HEK293 (cell line): Measurements from ENCODE around the gene GSPT1.
"Not testable (repeated sequence)": the region's sequence is repeated elsewhere in the genome, so short reads cannot be mapped to it uniquely, and the experiment has no call there.

ENCODE experiments used
- CTCF ChIA-PET: fragments of 350-600 bp; formaldehyde crosslinking; extraction: SDS; loops from one replicate; lab custom pipeline; 2021; ENCODE audit warnings: antibody characterized with exemption; lab: Yijun Ruan, JAX
- POLR2A ChIA-PET: fragments of 300-600 bp; formaldehyde crosslinking; extraction: SDS; loops from one replicate; lab custom pipeline; 2020; ENCODE audit warnings: antibody characterized with exemption, inconsistent platforms; lab: Yijun Ruan, JAX
- H3K27ac ChIP-seq: fragments of 200-500 bp; sonication (Bioruptor generic); 2 replicates; pipeline ENCODE4 v1.5.1; 2014; ENCODE audit warnings: low read depth, low read length, control low read depth, inconsistent platforms; ENCODE audit errors: extremely low read depth
- H3K36me3 ChIP-seq, 2 experiments: fragments of 200-500 bp in 1 of 2; sonication (Bioruptor generic) in 1 of 2; 1 replicate in 1 of 2; 2 replicates in 1 of 2; pipeline ENCODE4 v1.5.1; 2014 to 2017; ENCODE audit warnings: inconsistent platforms in 2 of 2, low read length in 2 of 2; ENCODE audit not compliant: control insufficient read depth in 2 of 2, insufficient read depth in 1 of 2
- H3K4me1 ChIP-seq: fragments of 200-500 bp; sonication (Bioruptor generic); 2 replicates; pipeline ENCODE4 v1.5.1; 2014; ENCODE audit warnings: mild to moderate bottlenecking, low read length, inconsistent platforms; ENCODE audit not compliant: control insufficient read depth, insufficient read depth
- H3K4me3 ChIP-seq: 2 replicates; pipeline ENCODE4 v1.5.1; 2011; ENCODE audit warnings: low read depth, mild to moderate bottlenecking, control low read depth, low read length, moderate library complexity
- H3K9me3 ChIP-seq: fragments of 200-500 bp; sonication (Bioruptor generic); 2 replicates; pipeline ENCODE4 v1.5.1; 2014; ENCODE audit warnings: low read depth, low read length, inconsistent platforms; ENCODE audit not compliant: control insufficient read depth, insufficient read depth
- EGR2 ChIP-seq: fragments of 450-650 bp; formaldehyde crosslinking; IDR thresholded peaks from 2 replicates; pipeline ENCODE4 v1.5.1; 2016; ENCODE audit warnings: low read depth, missing biosample characterization, missing genetic modification characterization
- SP3 ChIP-seq: fragments of 450-650 bp; formaldehyde crosslinking; IDR thresholded peaks from 2 replicates; pipeline ENCODE4 v1.5.1; 2016; ENCODE audit warnings: missing biosample characterization, missing genetic modification characterization
- ZBTB1 ChIP-seq: fragments of 450-650 bp; formaldehyde crosslinking; IDR thresholded peaks from 2 replicates; pipeline ENCODE4 v1.5.1; 2016; ENCODE audit warnings: missing biosample characterization, missing genetic modification characterization
- ZBTB20 ChIP-seq: fragments of 450-650 bp; formaldehyde crosslinking; IDR thresholded peaks from 2 replicates; pipeline ENCODE4 v1.5.1; 2016; ENCODE audit warnings: missing biosample characterization, missing genetic modification characterization
- ZFHX2 ChIP-seq: fragments of 450-650 bp; formaldehyde crosslinking; conservative IDR thresholded peaks from 2 replicates; pipeline ENCODE4 v1.5.1; 2016; ENCODE audit warnings: missing biosample characterization, missing genetic modification characterization
- ZNF449 ChIP-seq: fragments of 450-650 bp; formaldehyde crosslinking; IDR thresholded peaks from 2 replicates; pipeline ENCODE4 v1.5.1; 2017; ENCODE audit warnings: missing biosample characterization, mild to moderate bottlenecking, missing genetic modification characterization, moderate library complexity
- ZNF629 ChIP-seq: fragments of 450-650 bp; formaldehyde crosslinking; IDR thresholded peaks from 2 replicates; pipeline ENCODE4 v1.5.1; 2017; ENCODE audit warnings: missing biosample characterization, missing genetic modification characterization
- ZNF701 ChIP-seq: fragments of 450-650 bp; formaldehyde crosslinking; IDR thresholded peaks from 2 replicates; pipeline ENCODE4 v1.5.1; 2016; ENCODE audit warnings: missing biosample characterization, missing genetic modification characterization

Gene GSPT1

GRCh38 chr16:11828696-11829095 is 87.1 kb downstream of the GSPT1 start:
- H3K4me1 ChIP-seq, result peaks cover 6% of the 10 kb centered on the region
- no peak overlapping the region for H3K27ac ChIP-seq
- no peaks in the 10 kb centered on the region for H3K36me3 ChIP-seq
- H3K9me3 ChIP-seq, result no peaks in the 10 kb centered on the region
- TF ChIP-seq ZBTB20 (peak; percentile 35; the same call in 1 of the 2 replicates), SP3 (no peak)
- H3K4me3 ChIP-seq, result no peak overlapping the region
- ChIA-PET POLR2A (interaction anchor here (1.6 kb wide), 1 partner anchor 31 kb away, joined by 5 read pairs; no protein-coding TSS in a partner anchor), CTCF (no interaction called here)

DNA sequence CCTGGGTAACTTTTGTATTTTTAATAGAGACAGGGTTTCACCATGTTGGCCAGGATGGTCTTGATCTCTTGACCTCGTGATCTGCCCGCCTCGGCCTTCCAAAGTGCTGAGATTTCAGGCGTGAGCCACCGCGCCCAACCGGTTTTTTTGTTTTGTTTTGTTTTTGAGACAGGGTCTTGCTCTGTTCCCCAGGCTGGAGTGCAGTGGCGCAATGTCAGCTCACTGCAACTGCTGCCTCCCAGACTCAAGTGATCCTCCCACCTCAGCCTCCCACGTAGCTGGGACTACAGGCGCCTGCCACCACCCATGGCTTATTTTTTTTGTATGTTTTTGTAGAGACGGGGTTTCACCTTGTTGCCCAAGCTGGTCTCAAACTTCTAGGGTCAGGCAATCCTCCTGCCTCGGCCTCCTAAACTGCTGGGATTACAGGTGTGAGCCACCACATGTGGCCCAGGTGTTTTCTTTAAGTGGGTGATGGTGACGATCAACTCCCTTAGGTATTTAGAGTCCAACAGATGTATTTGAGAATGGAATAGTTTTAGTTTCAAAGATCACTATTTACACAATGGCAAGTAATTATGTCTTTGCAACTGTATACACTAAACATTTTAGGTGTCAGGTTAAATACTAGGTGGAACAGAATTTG is 90.1 kb downstream of the GSPT1 start:
- POLR2A ChIA-PET, result not testable (repeated sequence)
- TF ChIP-seq EGR2 (peak; percentile 79), ZFHX2 (peak; percentile 65)
- CTCF ChIA-PET, result interaction anchor here (0.7 kb wide), 1 partner anchor 85 kb away, joined by 3 read pairs; no protein-coding TSS in a partner anchor

DNA sequence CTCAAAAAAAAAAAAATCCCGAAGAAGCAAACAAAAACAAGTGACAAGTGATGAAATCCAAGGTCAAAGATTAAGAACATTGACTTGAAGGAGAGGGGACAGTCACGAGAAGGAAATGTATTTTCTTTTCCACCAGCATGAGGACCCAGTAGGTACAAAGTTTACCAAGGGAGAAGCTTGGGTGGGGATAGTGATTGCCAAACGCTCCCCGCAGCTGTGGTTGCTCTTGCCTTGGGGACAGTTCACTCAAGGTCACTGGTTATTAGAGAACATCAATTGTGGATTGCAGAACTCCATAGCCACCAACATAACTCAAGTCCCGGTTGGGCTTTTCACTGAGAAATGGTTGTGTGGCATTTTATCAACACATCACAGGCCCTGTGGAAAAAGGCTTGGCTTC is 91.4 kb downstream of the GSPT1 start:
- Histone ChIP-seq H3K9me3 (no peaks in the 10 kb centered on the region), H3K4me1 (peaks cover 6% of the 10 kb centered on the region), H3K36me3 (no peaks in the 10 kb centered on the region), H3K4me3 (no peak overlapping the region), H3K27ac (no peak overlapping the region)
- POLR2A ChIA-PET, result no interaction called here
- CTCF ChIA-PET, result interaction anchor here (0.6 kb wide), 1 partner anchor 14 kb away, joined by 3 read pairs; no protein-coding TSS in a partner anchor
- TF ChIP-seq ZNF701 (tag by site-specific recombination), result no peak
- TF ChIP-seq ZNF449, result peak; percentile 99
- TF ChIP-seq, all 188 proteins: peak for 1

More for the DNA sequence above, 90.1 kb downstream of the GSPT1 start:
- not testable (repeated sequence) for H3K9me3 ChIP-seq, H3K27ac ChIP-seq, H3K36me3 ChIP-seq, H3K4me3 ChIP-seq, H3K4me1 ChIP-seq

DNA sequence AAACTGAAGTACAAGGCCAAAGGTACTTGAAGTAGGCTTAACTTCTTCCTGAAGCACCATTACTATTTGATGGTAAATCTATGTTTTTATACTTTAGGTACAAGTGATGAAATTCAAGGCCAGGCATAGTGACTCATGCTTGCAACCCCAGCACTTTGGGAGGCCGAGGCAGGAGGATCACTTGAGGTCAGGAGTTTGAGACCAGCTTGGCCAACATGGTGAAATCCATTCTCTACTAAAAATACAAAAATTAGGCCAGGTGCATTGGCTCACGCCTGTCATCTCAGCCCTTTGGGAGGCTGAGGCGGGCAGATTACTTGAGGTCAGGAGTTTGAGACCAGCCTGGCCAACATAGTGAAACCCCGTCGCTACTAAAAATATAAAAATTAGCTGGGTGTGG is 92.1 kb downstream of the GSPT1 start:
- not testable (repeated sequence) for H3K9me3 ChIP-seq, H3K4me1 ChIP-seq, H3K4me3 ChIP-seq, H3K27ac ChIP-seq, H3K36me3 ChIP-seq
- ChIA-PET POLR2A (interaction anchor here (0.6 to 1.6 kb wide), 2 partner anchors 12 to 58 kb away, joined by 3 read pairs; no protein-coding TSS in a partner anchor), CTCF (interaction anchor here (0.6 to 0.7 kb wide), 2 partner anchors 10 to 1807 kb away, joined by 3 read pairs; no protein-coding TSS in a partner anchor)

DNA sequence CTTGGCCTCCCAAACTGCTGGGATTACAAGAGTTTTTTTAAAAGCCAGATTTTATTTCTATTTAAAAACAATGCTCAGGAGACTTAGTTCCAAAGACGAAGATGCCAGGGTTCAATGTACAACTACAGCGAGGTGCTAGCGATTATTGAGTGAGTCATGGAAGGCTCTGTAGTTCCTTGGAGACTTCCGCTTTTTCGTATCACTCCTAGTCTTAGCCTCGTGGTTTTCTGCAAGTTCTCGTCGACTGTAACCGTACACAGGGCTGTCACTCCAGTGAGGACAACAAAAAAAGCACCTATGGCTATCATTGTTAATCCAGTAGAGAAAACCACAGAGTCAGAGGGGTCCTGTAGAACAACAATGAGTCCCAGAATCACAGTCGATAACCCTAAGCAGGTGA is 96.0 kb downstream of the GSPT1 start:
- H3K4me1 ChIP-seq, result peaks cover 6% of the 10 kb centered on the region
- ChIA-PET CTCF (interaction anchor here (0.6 kb wide), 1 partner anchor 108 kb away, joined by 3 read pairs; no protein-coding TSS in a partner anchor), POLR2A (no interaction called here)
- no peak overlapping the region for H3K27ac ChIP-seq
- no peaks in the 10 kb centered on the region for H3K36me3 ChIP-seq
- TF ChIP-seq ZBTB1 (tag by site-specific recombination), result no peak
- no peak for TF ChIP-seq ZNF629 (tag by site-specific recombination)
- no peak overlapping the region for H3K4me3 ChIP-seq
- no peaks in the 10 kb centered on the region for H3K9me3 ChIP-seq

DNA sequence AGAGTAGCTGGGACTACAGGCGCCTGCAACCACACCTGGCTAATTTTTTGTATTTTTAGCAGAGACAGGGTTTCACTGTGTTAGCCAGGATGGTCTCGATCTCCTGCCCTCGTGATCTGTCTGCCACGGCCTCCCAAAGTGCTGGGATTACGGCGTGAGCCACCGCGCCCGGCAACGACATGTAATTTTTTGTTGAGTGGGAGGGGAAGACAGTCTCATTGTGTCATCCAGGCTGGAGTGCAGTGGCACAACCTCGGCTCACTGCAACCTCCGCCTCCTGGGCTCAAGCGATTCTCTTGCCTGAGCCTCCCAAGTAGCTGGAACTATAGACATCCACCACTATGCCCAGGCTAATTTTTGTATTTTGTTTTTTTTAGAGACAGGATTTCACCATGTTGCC is 96.8 kb downstream of the GSPT1 start:
- H3K27ac ChIP-seq, CTCF ChIA-PET, H3K4me1 ChIP-seq, H3K36me3 ChIP-seq, H3K4me3 ChIP-seq, POLR2A ChIA-PET, H3K9me3 ChIP-seq: not testable (repeated sequence)
- 0 out of 2 replicates have a peak, but pooled peaks have one; percentile 7 for TF ChIP-seq ZFHX2
- TF ChIP-seq, all 188 proteins: peak for 1; not testable (repeated sequence) for 187
